ENCODE results near the gene PER1. TPM values are rescaled to one million over a fixed set of nuclear protein-coding genes. Genes with fewer than 3 reads are reported as not detected.

Gene PER1
- total RNA-seq = 10 to 100 TPM; 55.7 to 56.1 TPM

- Mint-ChIP-seq H3K4me3 (peak within 1 kb of the TSS; percentile 96), H3K9me3 (no peaks in the 10 kb centered on the region), H3K27me3 (no peaks in the 10 kb centered on the region), H3K27ac (no peak within 1 kb of the TSS), H3K36me3 (peaks cover 15% of the 10 kb centered on the region), H3K4me1 (peaks cover 41% of the 10 kb centered on the region)
- DNase-seq = peak; percentile 95
Observed at GRCh38 chr17:8152112-8152775, at the start of gene PER1. Gene PER1, minus strand, starts transcription at chr17:8152404. Its CDS starts 1,698 bp downstream, at chr17:8150706.

GRCh38 chr17:8192070-8192815, 40.0 kb upstream of the PER1 start:
- Mint-ChIP-seq H3K9me3 (no peaks in the 10 kb centered on the region), H3K36me3 (no peaks in the 10 kb centered on the region), H3K27me3 (no peaks in the 10 kb centered on the region), H3K4me3 (no peak overlapping the region), H3K27ac (no peak overlapping the region), H3K4me1 (peaks cover 14% of the 10 kb centered on the region)
- DNase-seq = peak; percentile 59

DNA sequence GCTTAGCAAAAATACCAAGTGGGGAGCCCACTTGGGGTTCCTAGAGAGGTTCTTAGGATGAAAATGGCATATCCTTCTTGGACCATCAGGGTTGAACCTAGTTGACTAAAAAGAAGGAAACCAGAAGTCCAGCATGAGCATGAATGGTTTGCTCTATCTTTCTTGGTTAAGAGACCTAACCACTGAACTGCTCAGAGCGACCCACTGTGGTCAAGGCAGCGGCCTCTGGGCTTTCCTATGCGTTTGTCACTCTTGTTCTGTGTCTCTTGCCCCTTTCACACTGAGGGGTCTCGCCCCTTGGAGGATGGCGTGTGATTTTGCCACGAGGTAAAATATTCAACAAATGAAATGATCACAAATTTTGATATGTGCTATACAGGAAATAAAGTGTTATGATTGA, 38.3 kb upstream of the PER1 start:
- DNase-seq = no peak
- Mint-ChIP-seq H3K27me3 (no peaks in the 10 kb centered on the region), H3K27ac (peak overlapping the region; percentile 90), H3K9me3 (no peaks in the 10 kb centered on the region), H3K4me3 (no peak overlapping the region), H3K4me1 (peaks cover 10% of the 10 kb centered on the region), H3K36me3 (no peaks in the 10 kb centered on the region)

- peak; percentile 94 for DNase-seq
- Mint-ChIP-seq H3K27ac (peak within 1 kb of the TSS; percentile 90), H3K9me3 (no peaks in the 10 kb centered on the region), H3K4me1 (peaks cover 10% of the 10 kb centered on the region), H3K27me3 (no peaks in the 10 kb centered on the region), H3K4me3 (no peak within 1 kb of the TSS), H3K36me3 (no peaks in the 10 kb centered on the region)
Observed at GRCh38 chr17:8189711-8190477, 37.7 kb upstream of the PER1 start, which contains the start of gene BORCS6. Gene BORCS6, minus strand, starts transcription at chr17:8190180. Its CDS starts 40 bp downstream, at chr17:8190140.

DNA sequence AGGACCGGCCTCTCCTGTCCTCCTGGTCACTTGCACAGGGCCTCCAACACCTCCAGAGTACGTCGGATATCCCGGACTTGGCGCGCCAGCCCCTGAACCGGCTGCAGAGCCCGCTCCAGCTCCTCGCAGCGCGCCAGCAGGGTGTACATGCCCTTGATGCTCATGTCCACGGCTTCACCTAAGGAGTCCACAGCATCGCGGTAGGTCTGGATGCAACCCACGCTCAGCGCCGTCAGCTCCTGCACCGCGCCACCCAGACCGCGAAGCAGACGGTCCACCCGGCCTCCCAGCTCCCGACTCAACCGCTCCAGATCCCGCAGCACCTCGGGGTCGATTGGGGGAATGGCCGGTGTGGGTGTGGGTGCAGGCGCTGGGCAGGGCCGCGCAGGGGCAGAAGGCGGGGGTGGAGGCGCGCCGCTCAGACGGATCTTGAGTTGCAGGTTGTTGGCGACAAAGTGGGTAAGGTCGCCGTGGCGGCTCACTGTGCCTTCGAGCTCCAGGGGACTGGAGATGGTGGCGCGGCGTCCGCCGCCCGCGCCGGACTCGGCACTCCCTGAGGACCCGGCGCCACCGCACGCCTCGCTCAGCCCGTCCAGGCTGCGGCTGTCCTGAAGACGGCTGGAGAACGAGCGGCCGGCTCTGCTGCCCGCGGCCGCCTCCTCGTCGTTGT, 37.0 kb upstream of the PER1 start:
- Mint-ChIP-seq H3K36me3 (no peaks in the 10 kb centered on the region), H3K4me3 (no peak overlapping the region), H3K9me3 (no peaks in the 10 kb centered on the region), H3K4me1 (peaks cover 10% of the 10 kb centered on the region), H3K27me3 (no peaks in the 10 kb centered on the region), H3K27ac (peak overlapping the region; percentile 90)
- DNase-seq = peak; percentile 43

DNA sequence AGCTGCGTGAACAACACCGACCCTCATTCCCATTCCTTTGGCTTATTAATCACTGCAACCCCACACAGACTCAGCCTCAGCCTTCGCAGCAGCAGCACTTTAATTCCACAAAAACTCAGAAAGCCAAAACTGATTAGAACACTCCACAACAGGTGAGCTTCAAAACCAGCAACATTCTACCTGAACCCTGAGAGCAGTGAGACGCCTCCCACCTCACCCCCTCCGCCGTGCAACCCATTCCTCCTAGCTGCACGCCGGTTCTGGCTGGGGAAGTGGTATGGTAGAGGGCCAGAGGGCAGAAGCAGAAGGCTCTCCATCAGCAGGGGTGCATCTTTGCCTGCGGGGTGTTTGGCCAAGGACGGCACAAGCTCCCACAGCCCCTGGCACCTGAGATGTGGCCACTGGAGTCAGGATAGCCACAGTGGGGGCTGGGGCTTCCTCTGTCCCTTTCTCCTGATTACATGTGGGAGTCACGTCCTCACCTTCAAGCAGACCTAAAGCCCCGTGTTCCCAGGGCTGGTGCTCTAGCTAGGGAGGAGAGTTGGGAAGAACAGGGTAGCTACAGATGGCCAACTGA, 36.1 kb upstream of the PER1 start:
- Mint-ChIP-seq H3K4me1 (peaks cover 10% of the 10 kb centered on the region), H3K27ac (no peak overlapping the region), H3K4me3 (no peak overlapping the region), H3K27me3 (no peaks in the 10 kb centered on the region), H3K36me3 (no peaks in the 10 kb centered on the region), H3K9me3 (no peaks in the 10 kb centered on the region)
- DNase-seq = no peak

GRCh38 chr17:8187517-8188262, 35.5 kb upstream of the PER1 start:
- no peak overlapping the region for H3K4me3 Mint-ChIP-seq
- peak; percentile 87 for DNase-seq
- H3K36me3 Mint-ChIP-seq = no peaks in the 10 kb centered on the region
- no peaks in the 10 kb centered on the region for H3K27me3 Mint-ChIP-seq
- no peaks in the 10 kb centered on the region for H3K9me3 Mint-ChIP-seq
- H3K27ac Mint-ChIP-seq = no peak overlapping the region
- peaks cover 10% of the 10 kb centered on the region for H3K4me1 Mint-ChIP-seq

- Mint-ChIP-seq H3K4me3 (no peak overlapping the region), H3K36me3 (no peaks in the 10 kb centered on the region), H3K4me1 (peaks cover 11% of the 10 kb centered on the region), H3K27me3 (no peaks in the 10 kb centered on the region), H3K9me3 (no peaks in the 10 kb centered on the region), H3K27ac (no peak overlapping the region)
- peak; percentile 93 for DNase-seq
Observed at GRCh38 chr17:8186787-8187516, 34.7 kb upstream of the PER1 start.

- H3K4me3 Mint-ChIP-seq = no peak overlapping the region
- DNase-seq = no peak
- H3K27ac Mint-ChIP-seq = no peak overlapping the region
- no peaks in the 10 kb centered on the region for H3K27me3 Mint-ChIP-seq
- peaks cover 12% of the 10 kb centered on the region for H3K4me1 Mint-ChIP-seq
- H3K36me3 Mint-ChIP-seq = no peaks in the 10 kb centered on the region
- no peaks in the 10 kb centered on the region for H3K9me3 Mint-ChIP-seq
Observed at GRCh38 chr17:8186446-8186786, 34.2 kb upstream of the PER1 start.

GRCh38 chr17:8185582-8186445, 33.6 kb upstream of the PER1 start:
- Mint-ChIP-seq H3K9me3 (no peaks in the 10 kb centered on the region), H3K27me3 (no peaks in the 10 kb centered on the region), H3K36me3 (no peaks in the 10 kb centered on the region), H3K4me3 (no peak overlapping the region), H3K27ac (no peak overlapping the region), H3K4me1 (peaks cover 11% of the 10 kb centered on the region)
- DNase-seq = peak; percentile 87

DNA sequence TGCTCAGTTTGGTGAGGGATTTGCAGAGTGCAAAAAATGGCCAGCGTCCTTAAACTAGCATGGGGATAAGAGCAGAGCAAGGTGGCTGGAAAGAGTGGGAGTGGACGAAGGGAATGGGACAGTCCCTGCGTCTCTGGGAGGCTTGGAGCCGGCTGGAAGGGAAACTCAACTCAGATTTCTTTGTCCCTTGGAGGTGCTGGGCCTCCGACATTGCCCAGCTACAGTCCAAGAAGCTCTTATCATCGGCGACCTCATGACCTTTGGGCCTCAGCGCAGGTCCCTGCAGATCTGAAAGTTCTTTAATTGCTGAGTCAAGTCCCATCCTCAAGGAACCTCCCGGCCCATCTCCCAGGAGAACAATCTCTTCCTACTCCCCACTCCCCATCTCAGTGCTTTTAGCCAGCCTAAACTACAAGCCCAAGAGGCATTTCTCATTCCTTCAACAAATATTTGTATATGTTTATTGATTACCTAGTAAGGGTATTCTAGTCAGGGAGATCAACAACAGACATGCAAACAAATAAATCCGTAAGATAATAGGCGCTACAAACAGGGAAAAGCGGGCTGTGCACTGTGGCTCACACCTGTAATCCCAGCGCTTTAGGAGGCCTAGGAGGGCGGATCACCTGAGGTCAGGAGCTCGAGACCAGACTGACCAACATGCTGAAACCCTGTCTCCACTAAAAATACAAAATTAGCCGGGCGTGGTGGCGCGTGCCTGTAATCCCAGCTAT, 25.0 kb upstream of the PER1 start:
- no peak for DNase-seq
- peaks cover 34% of the 10 kb centered on the region for H3K4me1 Mint-ChIP-seq

DNA sequence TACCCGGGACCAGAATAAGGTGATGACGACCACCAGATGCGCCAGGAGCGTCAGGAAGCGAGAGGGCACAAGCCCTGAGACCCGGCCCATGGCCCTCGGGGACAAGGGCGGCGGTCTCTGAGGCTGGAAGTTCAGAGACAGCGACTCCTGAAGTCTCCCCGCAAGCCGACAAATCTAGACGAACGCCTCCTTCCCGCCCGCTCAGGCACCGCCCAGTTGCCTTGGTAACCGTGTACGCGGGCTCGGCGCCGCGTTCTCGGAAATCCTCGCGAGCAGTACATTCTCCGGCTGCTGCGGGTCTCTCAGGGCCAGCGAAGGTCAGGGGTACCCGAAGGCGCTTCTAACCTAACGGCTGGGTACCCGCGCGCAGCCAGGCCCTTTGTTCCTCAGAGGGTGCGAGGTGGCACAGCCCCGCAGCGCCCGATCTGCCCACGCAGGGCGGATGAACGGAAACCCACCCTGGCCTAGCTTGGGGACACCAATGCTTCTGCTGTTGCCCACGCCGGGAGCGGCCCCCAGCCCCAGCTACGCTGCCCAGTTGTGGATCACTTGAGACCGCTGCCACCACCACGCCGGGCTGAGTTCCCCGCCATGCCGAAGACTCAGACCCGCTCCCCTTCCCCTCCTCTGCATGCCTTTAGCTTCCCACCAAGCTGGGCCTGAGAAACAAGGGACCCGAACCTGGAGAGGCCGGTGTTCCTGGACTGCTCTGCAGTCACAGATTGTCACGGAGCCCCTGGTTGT, 24.2 kb upstream of the PER1 start, which contains the start of gene TMEM107:
Gene TMEM107 (minus strand): TSS at position 184 of the 744 bp plus-strand sequence. CDS start 94 bp downstream, at position 90.
- peaks cover 32% of the 10 kb centered on the region for H3K4me1 Mint-ChIP-seq
- peak within 1 kb of the TSS; percentile 95 for H3K4me3 Mint-ChIP-seq
- H3K9me3 Mint-ChIP-seq = no peaks in the 10 kb centered on the region
- peaks cover 4% of the 10 kb centered on the region for H3K27me3 Mint-ChIP-seq
- H3K36me3 Mint-ChIP-seq = no peaks in the 10 kb centered on the region
- peak; percentile 88 for DNase-seq
- H3K27ac Mint-ChIP-seq = peak within 1 kb of the TSS; percentile 90

More for the DNA sequence above, 25.0 kb upstream of the PER1 start:
- peak overlapping the region; percentile 95 for H3K4me3 Mint-ChIP-seq
- no peaks in the 10 kb centered on the region for H3K9me3 Mint-ChIP-seq
- no peaks in the 10 kb centered on the region for H3K36me3 Mint-ChIP-seq
- peak overlapping the region; percentile 90 for H3K27ac Mint-ChIP-seq
- H3K27me3 Mint-ChIP-seq = peaks cover 4% of the 10 kb centered on the region
